ENCODE results near the gene CYBRD1. TPM values are rescaled to one million over a fixed set of nuclear protein-coding genes. Genes with fewer than 3 reads are reported as not detected.

CYBRD1 gene, protein sequence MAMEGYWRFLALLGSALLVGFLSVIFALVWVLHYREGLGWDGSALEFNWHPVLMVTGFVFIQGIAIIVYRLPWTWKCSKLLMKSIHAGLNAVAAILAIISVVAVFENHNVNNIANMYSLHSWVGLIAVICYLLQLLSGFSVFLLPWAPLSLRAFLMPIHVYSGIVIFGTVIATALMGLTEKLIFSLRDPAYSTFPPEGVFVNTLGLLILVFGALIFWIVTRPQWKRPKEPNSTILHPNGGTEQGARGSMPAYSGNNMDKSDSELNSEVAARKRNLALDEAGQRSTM
- 226 TPM for total RNA-seq

DNA sequence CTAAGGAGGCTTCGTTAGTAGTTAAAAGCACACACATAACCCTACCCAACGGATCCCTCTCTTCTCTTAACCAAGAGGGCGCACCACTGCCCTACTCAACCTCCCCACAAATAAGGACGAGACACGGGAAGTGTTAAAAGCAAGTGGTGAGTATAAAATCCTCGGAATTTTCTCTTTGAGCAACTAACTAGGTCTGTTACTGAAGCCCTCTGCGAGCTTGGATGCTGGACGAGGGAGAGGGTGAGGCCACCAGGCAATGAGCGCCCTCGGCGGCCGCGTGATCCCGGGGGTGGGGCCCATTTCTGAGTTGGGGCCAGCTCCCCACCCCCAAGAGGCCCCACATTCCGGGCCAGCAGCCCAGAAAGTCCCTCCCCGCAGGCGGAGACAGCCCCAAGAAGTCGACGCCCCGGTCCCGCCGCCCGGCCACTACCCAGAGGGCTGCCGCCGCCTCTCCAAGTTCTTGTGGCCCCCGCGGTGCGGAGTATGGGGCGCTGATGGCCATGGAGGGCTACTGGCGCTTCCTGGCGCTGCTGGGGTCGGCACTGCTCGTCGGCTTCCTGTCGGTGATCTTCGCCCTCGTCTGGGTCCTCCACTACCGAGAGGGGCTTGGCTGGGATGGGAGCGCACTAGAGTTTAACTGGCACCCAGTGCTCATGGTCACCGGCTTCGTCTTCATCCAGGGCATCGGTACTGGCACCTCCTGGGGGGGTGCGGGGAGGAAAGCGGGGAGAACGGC, at the start of gene CYBRD1:
Gene CYBRD1, plus strand, starts transcription at position 423 of the 736 bp plus-strand sequence. Its CDS starts 72 bp downstream, at position 495.
- peak in 1 of 2 donors; percentile 92 for DNase-seq (ENCODE audit: extremely low spot score in 2 of 2)
- H3K27ac ChIP-seq: peak within 1 kb of the TSS; percentile 91
- no peaks in the 10 kb centered on the region for H3K36me3 ChIP-seq
- TF ChIP-seq POLR2AphosphoS5 (IDR thresholded peaks at IDR 0.05; ENCODE audit: insufficient read depth in 1 of 2, low read depth in 1 of 2) (peak; percentile 84 to 95), CTCF (IDR thresholded peaks at IDR 0.05) (no peak), POLR2A (IDR thresholded peaks at IDR 0.05) (peak; percentile 15 to 76)
- intact Hi-C loops (cut with DNase I): loop anchor here (5.0 kb wide), 1 partner anchor 90 kb away; the partner anchor contains the start of genes DCAF17 and METTL8
- no peaks in the 10 kb centered on the region for H3K9me3 ChIP-seq
- no peaks in the 10 kb centered on the region for H3K27me3 ChIP-seq
- H3K4me1 ChIP-seq: peaks cover 30% of the 10 kb centered on the region
- peak within 1 kb of the TSS; percentile 56 to 71 for H3K4me3 ChIP-seq

DNA sequence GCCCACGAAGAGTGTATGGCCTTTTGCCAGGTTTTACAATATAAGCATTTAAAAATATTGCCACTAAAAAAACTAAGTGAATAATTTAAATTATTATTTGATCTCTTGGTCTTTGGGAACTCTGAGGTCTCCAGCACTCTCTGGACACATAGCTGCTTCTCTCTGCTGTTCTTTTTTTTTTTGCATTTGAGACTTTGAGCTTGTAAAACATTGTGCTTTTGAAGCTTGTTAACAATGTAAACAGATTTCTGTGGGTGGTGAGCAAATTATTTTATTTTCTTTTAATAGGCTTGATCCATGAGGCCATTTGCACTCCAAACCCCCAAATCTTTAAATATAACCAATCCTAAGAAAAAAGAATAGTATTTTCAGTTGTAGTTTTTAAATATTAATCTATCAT, 46.3 kb upstream of the CYBRD1 start:
- Histone ChIP-seq H3K27ac (no peak overlapping the region), H3K4me3 (no peak overlapping the region), H3K27me3 (no peaks in the 10 kb centered on the region), H3K4me1 (no peaks in the 10 kb centered on the region), H3K36me3 (peaks cover 0 to 45% of the 10 kb centered on the region in 2 donors), H3K9me3 (no peaks in the 10 kb centered on the region)
- intact Hi-C loops (cut with DNase I): no loop called here
- DNase-seq (ENCODE audit: extremely low spot score in 2 of 2): no peak
- no peak for TF ChIP-seq POLR2A (IDR thresholded peaks at IDR 0.05)
- no peak for TF ChIP-seq POLR2AphosphoS5 (IDR thresholded peaks at IDR 0.05; ENCODE audit: insufficient read depth in 1 of 2, low read depth in 1 of 2)
- no peak for TF ChIP-seq CTCF (IDR thresholded peaks at IDR 0.05)

DNA sequence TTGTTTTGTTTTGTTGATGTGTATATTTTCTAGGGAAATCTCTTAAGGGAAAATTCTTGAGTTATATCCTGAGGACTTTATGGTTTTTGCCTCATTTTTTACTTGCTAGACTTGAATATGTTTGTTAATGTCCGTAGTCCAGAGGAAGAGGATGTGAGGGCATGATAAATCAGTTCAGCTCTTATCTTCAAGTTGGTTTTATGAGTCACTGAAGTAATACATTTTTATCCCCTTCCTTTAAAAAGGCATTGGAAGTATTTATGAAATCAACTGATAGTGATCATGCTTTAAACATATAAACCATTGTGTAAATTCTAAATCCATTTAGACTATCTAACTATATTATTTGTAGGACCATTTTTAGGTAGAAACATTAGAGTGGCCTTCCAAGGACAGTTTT, 43.9 kb upstream of the CYBRD1 start:
- no peak overlapping the region for H3K4me3 ChIP-seq
- H3K36me3 ChIP-seq: peaks cover 0 to 35% of the 10 kb centered on the region in 2 donors
- TF ChIP-seq CTCF (IDR thresholded peaks at IDR 0.05) (no peak), POLR2AphosphoS5 (IDR thresholded peaks at IDR 0.05; ENCODE audit: insufficient read depth in 1 of 2, low read depth in 1 of 2) (no peak), POLR2A (IDR thresholded peaks at IDR 0.05) (no peak)
- intact Hi-C loops (cut with DNase I): no loop called here
- DNase-seq (ENCODE audit: extremely low spot score in 2 of 2): no peak
- no peak overlapping the region for H3K27ac ChIP-seq
- no peaks in the 10 kb centered on the region for H3K4me1 ChIP-seq
- H3K9me3 ChIP-seq: no peaks in the 10 kb centered on the region
- no peaks in the 10 kb centered on the region for H3K27me3 ChIP-seq

DNA sequence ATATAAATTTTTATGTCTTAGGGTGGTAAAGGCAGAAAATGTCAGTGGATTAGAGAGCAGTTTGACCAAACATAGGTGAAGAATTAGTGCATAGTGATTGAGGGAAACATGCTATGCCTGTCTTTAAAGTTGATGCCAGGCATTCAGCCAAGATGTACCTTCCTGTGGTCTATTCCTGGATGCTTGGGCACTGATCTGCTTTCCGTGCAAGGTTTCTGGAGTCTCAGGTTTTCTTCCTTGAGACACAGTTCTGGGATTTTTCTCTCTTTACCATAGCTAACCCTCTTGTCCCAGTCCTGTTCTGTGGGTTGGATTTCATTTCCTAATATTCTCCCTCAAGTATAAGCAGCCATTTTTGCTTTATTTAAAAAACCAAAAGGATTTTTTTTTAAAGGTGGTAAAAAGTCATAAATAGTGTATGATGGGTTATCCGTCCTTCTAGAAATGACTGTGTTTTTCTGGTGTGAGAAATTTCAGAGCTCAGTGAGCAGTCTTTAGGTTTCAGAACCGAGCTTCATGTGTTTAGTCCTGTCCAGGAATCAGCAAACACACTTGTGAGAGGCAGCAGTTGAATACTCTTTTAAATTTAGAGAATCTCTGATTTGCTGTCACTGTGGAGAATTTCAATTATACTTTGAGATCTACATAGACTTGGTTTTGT, 43.0 kb upstream of the CYBRD1 start:
- H3K4me1 ChIP-seq: no peaks in the 10 kb centered on the region
- no peak overlapping the region for H3K4me3 ChIP-seq
- no peaks in the 10 kb centered on the region for H3K27me3 ChIP-seq
- no peak overlapping the region for H3K27ac ChIP-seq
- DNase-seq (ENCODE audit: extremely low spot score in 2 of 2): no peak
- peaks cover 0 to 34% of the 10 kb centered on the region in 2 donors for H3K36me3 ChIP-seq
- intact Hi-C loops (cut with DNase I): no loop called here
- no peak for TF ChIP-seq POLR2A (IDR thresholded peaks at IDR 0.05)
- no peak for TF ChIP-seq CTCF (IDR thresholded peaks at IDR 0.05)
- TF ChIP-seq POLR2AphosphoS5 (IDR thresholded peaks at IDR 0.05; ENCODE audit: insufficient read depth in 1 of 2, low read depth in 1 of 2): no peak
- no peaks in the 10 kb centered on the region for H3K9me3 ChIP-seq
